ENCODE measurements around the gene KCNQ1OT1.

The KCNQ1OT1 gene

GRCh38 chr11:2699531-2700414, at the start of gene KCNQ1OT1:
Gene KCNQ1OT1, minus strand, starts transcription at chr11:2699994.
- Mint-ChIP-seq H3K27ac (peak within 1 kb of the TSS; percentile 62), H3K4me1 (ENCODE audit: low read depth) (peaks cover 14% of the 10 kb centered on the region), H3K27me3 (ENCODE audit: low read depth) (peaks cover 3% of the 10 kb centered on the region), H3K36me3 (ENCODE audit: low read depth) (peaks cover 2% of the 10 kb centered on the region), H3K9me3 (no peaks in the 10 kb centered on the region), H3K4me3 (peak within 1 kb of the TSS; percentile 85)
- peak; percentile 87 for DNase-seq (ENCODE audit: low spot score)

DNA sequence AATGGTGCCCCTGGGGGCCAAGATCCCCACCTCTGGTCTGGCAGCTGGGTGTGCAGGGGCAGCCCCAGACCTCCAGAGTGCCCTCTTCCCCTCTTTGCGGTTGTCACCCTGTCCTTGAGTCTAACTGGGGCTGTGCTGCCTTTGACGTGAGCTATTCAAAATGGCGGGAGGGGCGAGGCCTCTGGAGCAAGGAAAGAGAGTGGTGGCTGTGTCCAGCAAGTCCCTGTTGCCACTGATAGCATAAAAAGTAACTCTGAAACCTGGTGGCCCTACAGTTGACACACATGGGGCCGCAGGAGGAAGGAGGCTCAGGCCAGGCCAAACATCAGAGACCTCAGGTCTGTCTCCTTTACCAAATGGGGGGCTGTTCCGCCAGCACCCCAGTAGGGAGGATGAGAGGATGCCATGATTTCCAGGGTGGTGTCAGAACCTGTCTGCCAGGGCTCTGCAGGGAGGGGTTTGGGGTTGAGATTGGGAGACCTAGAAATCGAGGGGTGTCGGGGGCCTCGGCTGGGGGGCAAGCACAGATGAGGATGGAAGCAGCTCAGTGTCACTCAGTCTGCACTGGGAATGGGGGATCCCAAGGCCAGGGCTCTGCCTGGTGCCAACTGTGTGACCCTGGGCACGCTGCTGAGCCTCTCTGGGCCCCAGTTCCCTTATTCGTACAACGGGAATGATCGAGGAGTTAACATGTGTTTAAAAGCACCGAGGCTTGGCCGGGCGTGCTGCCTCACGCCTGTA, 49.2 kb upstream of the KCNQ1OT1 start:
- Mint-ChIP-seq H3K4me3 (no peak overlapping the region), H3K9me3 (no peaks in the 10 kb centered on the region), H3K27ac (no peak overlapping the region), H3K36me3 (ENCODE audit: low read depth) (no peaks in the 10 kb centered on the region), H3K27me3 (ENCODE audit: low read depth) (no peaks in the 10 kb centered on the region), H3K4me1 (ENCODE audit: low read depth) (peaks cover 2% of the 10 kb centered on the region)
- no peak for DNase-seq (ENCODE audit: low spot score)

GRCh38 chr11:2748061-2748813, 48.4 kb upstream of the KCNQ1OT1 start:
- Mint-ChIP-seq H3K27me3 (ENCODE audit: low read depth) (no peaks in the 10 kb centered on the region), H3K9me3 (no peaks in the 10 kb centered on the region), H3K4me3 (no peak overlapping the region), H3K27ac (no peak overlapping the region), H3K4me1 (ENCODE audit: low read depth) (no peaks in the 10 kb centered on the region), H3K36me3 (ENCODE audit: low read depth) (no peaks in the 10 kb centered on the region)
- DNase-seq (ENCODE audit: low spot score): no peak

DNA sequence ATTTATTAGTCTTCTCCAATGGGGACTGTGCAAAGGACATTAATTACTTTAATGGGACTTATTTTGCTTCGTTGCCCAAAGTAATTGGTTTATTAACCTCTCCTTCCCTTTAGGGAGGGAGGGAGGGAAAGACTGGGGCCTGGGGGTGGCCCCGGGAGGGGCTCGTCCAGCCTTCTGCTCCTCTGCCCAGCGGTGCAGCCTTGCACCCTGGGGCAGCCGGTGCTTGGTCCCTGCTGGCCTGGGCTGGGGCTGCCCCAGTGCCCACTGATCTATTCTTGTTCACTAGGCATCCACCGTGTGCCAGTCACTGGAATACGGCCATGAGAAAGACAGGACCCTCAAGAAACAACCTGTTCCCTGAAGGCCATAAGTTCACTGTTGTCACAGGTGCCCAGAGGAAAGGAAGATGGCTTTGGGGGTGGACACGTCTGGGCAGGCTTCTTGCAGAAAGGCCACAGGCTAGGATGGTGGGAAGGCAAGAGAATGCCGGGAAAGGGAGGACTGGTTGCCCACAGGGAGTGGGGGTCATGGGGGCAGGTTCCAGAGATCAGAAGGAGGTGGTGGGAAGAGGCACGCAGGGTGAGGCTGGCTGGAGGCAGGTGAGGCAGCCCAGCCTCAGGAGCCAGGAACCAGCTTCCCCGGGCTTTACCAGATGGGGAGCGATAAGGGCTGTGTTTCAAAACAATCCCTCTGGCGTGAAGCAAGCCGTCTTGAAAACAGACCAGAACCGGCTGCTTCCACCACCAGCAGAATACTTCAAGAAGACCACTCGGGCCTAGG, 47.6 kb upstream of the KCNQ1OT1 start:
- Mint-ChIP-seq H3K4me1 (ENCODE audit: low read depth) (no peaks in the 10 kb centered on the region), H3K9me3 (no peaks in the 10 kb centered on the region), H3K36me3 (ENCODE audit: low read depth) (no peaks in the 10 kb centered on the region), H3K4me3 (no peak overlapping the region), H3K27ac (no peak overlapping the region), H3K27me3 (ENCODE audit: low read depth) (no peaks in the 10 kb centered on the region)
- no peak for DNase-seq (ENCODE audit: low spot score)

GRCh38 chr11:2746401-2747247, 46.8 kb upstream of the KCNQ1OT1 start:
- no peaks in the 10 kb centered on the region for H3K36me3 Mint-ChIP-seq (ENCODE audit: low read depth)
- H3K4me3 Mint-ChIP-seq: no peak overlapping the region
- no peaks in the 10 kb centered on the region for H3K27me3 Mint-ChIP-seq (ENCODE audit: low read depth)
- no peaks in the 10 kb centered on the region for H3K9me3 Mint-ChIP-seq
- no peak for DNase-seq (ENCODE audit: low spot score)
- no peaks in the 10 kb centered on the region for H3K4me1 Mint-ChIP-seq (ENCODE audit: low read depth)
- no peak overlapping the region for H3K27ac Mint-ChIP-seq

- DNase-seq (ENCODE audit: low spot score): no peak
- Mint-ChIP-seq H3K36me3 (ENCODE audit: low read depth) (no peaks in the 10 kb centered on the region), H3K4me1 (ENCODE audit: low read depth) (no peaks in the 10 kb centered on the region), H3K4me3 (no peak overlapping the region), H3K27ac (no peak overlapping the region), H3K9me3 (no peaks in the 10 kb centered on the region), H3K27me3 (ENCODE audit: low read depth) (no peaks in the 10 kb centered on the region)
Observed at GRCh38 chr11:2745511-2745910, 45.7 kb upstream of the KCNQ1OT1 start.

- Mint-ChIP-seq H3K27ac (no peak overlapping the region), H3K36me3 (ENCODE audit: low read depth) (no peaks in the 10 kb centered on the region), H3K4me3 (no peak overlapping the region), H3K27me3 (ENCODE audit: low read depth) (no peaks in the 10 kb centered on the region), H3K9me3 (no peaks in the 10 kb centered on the region), H3K4me1 (ENCODE audit: low read depth) (no peaks in the 10 kb centered on the region)
- DNase-seq (ENCODE audit: low spot score): no peak
Observed at GRCh38 chr11:2744166-2744565, 44.4 kb upstream of the KCNQ1OT1 start.

DNA sequence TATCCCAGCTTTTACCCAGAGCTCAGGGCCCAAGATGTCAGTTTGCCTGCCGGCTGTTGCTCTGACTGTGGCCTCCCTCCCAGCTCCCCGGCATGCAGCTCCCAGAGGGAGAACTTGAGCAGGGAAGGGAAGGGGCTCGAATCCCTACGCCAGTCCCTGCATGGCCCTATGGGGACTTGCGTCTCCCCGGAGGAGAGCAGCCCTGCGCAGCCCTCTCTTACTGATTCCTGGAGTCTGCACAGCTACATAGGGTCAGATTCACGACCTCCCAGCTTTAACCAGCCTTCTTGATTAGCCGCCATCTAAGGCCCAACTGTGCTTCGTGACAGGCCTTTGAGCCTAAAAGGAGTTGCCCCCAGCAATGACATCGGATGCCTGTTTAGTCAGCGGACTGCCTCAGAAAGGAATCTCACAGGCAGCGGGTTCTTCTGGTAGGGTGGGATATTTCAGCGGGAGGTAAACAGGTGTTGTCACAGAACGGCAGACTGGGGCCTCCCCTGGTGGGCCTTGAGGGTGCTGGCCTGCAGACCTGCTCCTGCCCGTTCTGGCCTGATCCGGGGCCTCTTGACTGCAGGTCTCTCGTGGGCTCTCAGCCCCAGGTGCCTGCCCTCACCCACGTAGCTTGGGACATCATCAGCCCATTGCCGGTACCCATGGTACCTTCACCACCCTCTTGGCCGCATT, 43.8 kb upstream of the KCNQ1OT1 start:
- H3K4me1 Mint-ChIP-seq (ENCODE audit: low read depth): no peaks in the 10 kb centered on the region
- H3K4me3 Mint-ChIP-seq: no peak overlapping the region
- no peaks in the 10 kb centered on the region for H3K36me3 Mint-ChIP-seq (ENCODE audit: low read depth)
- DNase-seq (ENCODE audit: low spot score): no peak
- no peaks in the 10 kb centered on the region for H3K27me3 Mint-ChIP-seq (ENCODE audit: low read depth)
- H3K27ac Mint-ChIP-seq: no peak overlapping the region
- H3K9me3 Mint-ChIP-seq: no peaks in the 10 kb centered on the region

- no peaks in the 10 kb centered on the region for H3K27me3 Mint-ChIP-seq (ENCODE audit: low read depth)
- no peaks in the 10 kb centered on the region for H3K4me1 Mint-ChIP-seq (ENCODE audit: low read depth)
- no peak for DNase-seq (ENCODE audit: low spot score)
- H3K9me3 Mint-ChIP-seq: no peaks in the 10 kb centered on the region
- H3K27ac Mint-ChIP-seq: no peak overlapping the region
- no peak overlapping the region for H3K4me3 Mint-ChIP-seq
- no peaks in the 10 kb centered on the region for H3K36me3 Mint-ChIP-seq (ENCODE audit: low read depth)
Observed at GRCh38 chr11:2742611-2743426, 43.0 kb upstream of the KCNQ1OT1 start.

GRCh38 chr11:2742201-2742600, 42.4 kb upstream of the KCNQ1OT1 start:
- H3K27me3 Mint-ChIP-seq (ENCODE audit: low read depth): no peaks in the 10 kb centered on the region
- no peaks in the 10 kb centered on the region for H3K9me3 Mint-ChIP-seq
- H3K27ac Mint-ChIP-seq: no peak overlapping the region
- no peaks in the 10 kb centered on the region for H3K4me1 Mint-ChIP-seq (ENCODE audit: low read depth)
- no peak for DNase-seq (ENCODE audit: low spot score)
- H3K4me3 Mint-ChIP-seq: no peak overlapping the region
- no peaks in the 10 kb centered on the region for H3K36me3 Mint-ChIP-seq (ENCODE audit: low read depth)

- Mint-ChIP-seq H3K27me3 (ENCODE audit: low read depth) (no peaks in the 10 kb centered on the region), H3K36me3 (ENCODE audit: low read depth) (no peaks in the 10 kb centered on the region), H3K27ac (no peak overlapping the region), H3K4me3 (no peak overlapping the region), H3K4me1 (ENCODE audit: low read depth) (no peaks in the 10 kb centered on the region), H3K9me3 (no peaks in the 10 kb centered on the region)
- DNase-seq (ENCODE audit: low spot score): no peak
Observed at GRCh38 chr11:2741377-2742131, 41.8 kb upstream of the KCNQ1OT1 start.

Data from T-helper 2 cell treated with Interferon-gamma antibody and Interleukin-4, amounts not matched to agents 5 μg/mL and 100 μg/mL, for 36 hours (primary cell).